Gastroesophageal sphincter (tissue), 3 donors: Measurements from ENCODE around the gene EPS8L1.

ENCODE experiments used
- POLR2A ChIP-seq, 2 donors: fragments of 450-650 bp; IDR thresholded peaks; one replicate each; pipeline ENCODE4 v1.6.1; 2017; ENCODE audit warnings: antibody characterized with exemption in 2 of 2, mild to moderate bottlenecking in 2 of 2, moderate library complexity in 1 of 2
- POLR2AphosphoS5 ChIP-seq: sonication (generic); formaldehyde crosslinking; IDR thresholded peaks from one replicate; pipeline ENCODE4 v1.6.1; 2017; ENCODE audit warnings: antibody characterized with exemption
- TF ChIP-seq, protein P1 (sequence below), 4 experiments: fragments of 200-600 bp in 2 of 4; fragments of 450-650 bp in 2 of 4; sonication (generic) in 1 of 4; IDR thresholded peaks; one replicate each; pipeline ENCODE4 v1.5.1; 2017 to 2019; ENCODE audit warnings: antibody characterized with exemption in 4 of 4, mild to moderate bottlenecking in 2 of 4, moderate library complexity in 2 of 4

- TF ChIP-seq, protein P1, sequence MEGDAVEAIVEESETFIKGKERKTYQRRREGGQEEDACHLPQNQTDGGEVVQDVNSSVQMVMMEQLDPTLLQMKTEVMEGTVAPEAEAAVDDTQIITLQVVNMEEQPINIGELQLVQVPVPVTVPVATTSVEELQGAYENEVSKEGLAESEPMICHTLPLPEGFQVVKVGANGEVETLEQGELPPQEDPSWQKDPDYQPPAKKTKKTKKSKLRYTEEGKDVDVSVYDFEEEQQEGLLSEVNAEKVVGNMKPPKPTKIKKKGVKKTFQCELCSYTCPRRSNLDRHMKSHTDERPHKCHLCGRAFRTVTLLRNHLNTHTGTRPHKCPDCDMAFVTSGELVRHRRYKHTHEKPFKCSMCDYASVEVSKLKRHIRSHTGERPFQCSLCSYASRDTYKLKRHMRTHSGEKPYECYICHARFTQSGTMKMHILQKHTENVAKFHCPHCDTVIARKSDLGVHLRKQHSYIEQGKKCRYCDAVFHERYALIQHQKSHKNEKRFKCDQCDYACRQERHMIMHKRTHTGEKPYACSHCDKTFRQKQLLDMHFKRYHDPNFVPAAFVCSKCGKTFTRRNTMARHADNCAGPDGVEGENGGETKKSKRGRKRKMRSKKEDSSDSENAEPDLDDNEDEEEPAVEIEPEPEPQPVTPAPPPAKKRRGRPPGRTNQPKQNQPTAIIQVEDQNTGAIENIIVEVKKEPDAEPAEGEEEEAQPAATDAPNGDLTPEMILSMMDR (IDR thresholded peaks at IDR 0.05), result no peak
- TF ChIP-seq POLR2A (IDR thresholded peaks at IDR 0.05) (no peak), POLR2AphosphoS5 (no peak)
These were observed 9.5 kb upstream of the EPS8L1 start for GRCh38 chr19:55066107-55066709.
